ENCODE data around the gene PCDH12. TPM values are rescaled to one million over a fixed set of nuclear protein-coding genes. Genes with fewer than 3 reads are reported as not detected.

The PCDH12 gene
- polyA plus RNA-seq, 1 of the 3 experiments (the other 2 are of a cell fraction): 0.02 TPM

DNA sequence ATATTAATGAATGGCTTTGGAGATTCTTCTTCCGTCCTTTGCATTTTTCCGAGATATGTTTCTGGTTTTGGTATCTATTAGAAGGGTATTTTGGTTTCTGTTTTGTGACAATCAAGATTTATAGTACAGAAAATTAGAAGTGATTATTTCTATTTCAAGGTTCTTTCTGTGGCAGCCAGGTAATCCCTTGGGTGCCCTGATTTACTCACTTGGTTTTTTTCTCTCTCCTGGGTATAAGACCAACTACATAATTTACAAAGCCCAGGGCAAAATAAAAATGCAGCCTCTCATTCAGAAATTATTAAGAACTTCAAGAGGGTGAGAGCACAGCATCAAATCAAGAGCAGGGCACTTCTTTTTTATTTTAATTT, 8.9 kb upstream of the PCDH12 start:
- no peaks in the 10 kb centered on the region for H3K9me2 ChIP-seq
- POLR2A ChIA-PET: no interaction called here
- peaks cover under 1 to 4% of the 10 kb centered on the region in 2 experiments for H3K36me3 ChIP-seq (replicated peaks in 1 of 2; ENCODE audit: control insufficient read depth in 1 of 2, insufficient read depth in 2 of 2, low read length in 1 of 2)
- H3K79me2 ChIP-seq (ENCODE audit: insufficient read depth): peaks cover 28% of the 10 kb centered on the region
- H3K9me3 ChIP-seq: no peaks in the 10 kb centered on the region
- H3K27me3 ChIP-seq (ENCODE audit: insufficient read depth): no peaks in the 10 kb centered on the region
- DNase-seq: no peak
- H3K9ac ChIP-seq: no peak overlapping the region
- TF ChIP-seq TEAD4 (IDR thresholded peaks at IDR 0.05; ENCODE audit: borderline replicate concordance, insufficient read depth): no peak
- no peak for TF ChIP-seq YY1 (IDR thresholded peaks at IDR 0.05; ENCODE audit: low read depth)
- no peak for TF ChIP-seq USF1 (IDR thresholded peaks at IDR 0.05; ENCODE audit: borderline replicate concordance, low read depth)
- TF ChIP-seq, protein P1, sequence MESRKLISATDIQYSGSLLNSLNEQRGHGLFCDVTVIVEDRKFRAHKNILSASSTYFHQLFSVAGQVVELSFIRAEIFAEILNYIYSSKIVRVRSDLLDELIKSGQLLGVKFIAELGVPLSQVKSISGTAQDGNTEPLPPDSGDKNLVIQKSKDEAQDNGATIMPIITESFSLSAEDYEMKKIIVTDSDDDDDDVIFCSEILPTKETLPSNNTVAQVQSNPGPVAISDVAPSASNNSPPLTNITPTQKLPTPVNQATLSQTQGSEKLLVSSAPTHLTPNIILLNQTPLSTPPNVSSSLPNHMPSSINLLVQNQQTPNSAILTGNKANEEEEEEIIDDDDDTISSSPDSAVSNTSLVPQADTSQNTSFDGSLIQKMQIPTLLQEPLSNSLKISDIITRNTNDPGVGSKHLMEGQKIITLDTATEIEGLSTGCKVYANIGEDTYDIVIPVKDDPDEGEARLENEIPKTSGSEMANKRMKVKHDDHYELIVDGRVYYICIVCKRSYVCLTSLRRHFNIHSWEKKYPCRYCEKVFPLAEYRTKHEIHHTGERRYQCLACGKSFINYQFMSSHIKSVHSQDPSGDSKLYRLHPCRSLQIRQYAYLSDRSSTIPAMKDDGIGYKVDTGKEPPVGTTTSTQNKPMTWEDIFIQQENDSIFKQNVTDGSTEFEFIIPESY (IDR thresholded peaks at IDR 0.05; ENCODE audit: borderline replicate concordance, low read depth): no peak
- no peak for TF ChIP-seq USF2 (IDR thresholded peaks at IDR 0.05; ENCODE audit: borderline replicate concordance, low read depth, low read length)
- no peak for TF ChIP-seq PBX3 (IDR thresholded peaks at IDR 0.05)
- no peak for TF ChIP-seq ELF1 (IDR thresholded peaks at IDR 0.05)
- no peak for TF ChIP-seq EP300 (IDR thresholded peaks at IDR 0.05; ENCODE audit: borderline replicate concordance in 1 of 2, low read depth in 1 of 2, low read length in 1 of 2)
- no peak for TF ChIP-seq POLR2AphosphoS5 (IDR thresholded peaks at IDR 0.05; ENCODE audit: low read depth, low read length)
- no peak for TF ChIP-seq FOXM1 (IDR thresholded peaks at IDR 0.05; ENCODE audit: low read depth)
- no peak for TF ChIP-seq RAD21 (IDR thresholded peaks at IDR 0.05; ENCODE audit: low read length)
- no peak for TF ChIP-seq FOSL2 (IDR thresholded peaks at IDR 0.05; ENCODE audit: borderline replicate concordance, low read depth)
- TF ChIP-seq FOXJ3 (CRISPR knock-in tag; IDR thresholded peaks at IDR 0.05): no peak
- H3F3A ChIP-seq (replicated peaks; ENCODE audit: insufficient read depth): peaks cover 8% of the 10 kb centered on the region
- no peak overlapping the region for H3K4me2 ChIP-seq
- H4K20me1 ChIP-seq (ENCODE audit: insufficient read depth): no peaks in the 10 kb centered on the region
- no peak overlapping the region for H3K27ac ChIP-seq (ENCODE audit: low read depth in 2 of 2, low read length in 1 of 2)
- no peak overlapping the region for H2AFZ ChIP-seq (ENCODE audit: low read depth)
- no peak overlapping the region for H3K4me3 ChIP-seq (ENCODE audit: low read depth in 2 of 2, low read length in 1 of 2)
- peaks cover 0 to 13% of the 10 kb centered on the region in 2 experiments; a peak in 2 of 4 replicates for H3K4me1 ChIP-seq (ENCODE audit: control insufficient read depth in 1 of 2, insufficient read depth in 2 of 2, low read depth in 1 of 2, low read length in 1 of 2)
- CTCF ChIA-PET: interaction anchor here (1.0 to 7.8 kb wide), 4 partner anchors 8 to 295 kb away, joined by 3 to 99 read pairs (median 30); partner anchors contain the start of gene PCDH12
- WGBS (ENCODE audit: low lambda C conversion rate): 93% methylated on average over 2 of the region's 2 CpGs

Data from SK-N-SH (cell line).